HEK293 (cell line): ENCODE measurements around the gene EMP3.

Experiments used
- CTCF ChIP-seq: fragments of 450-650 bp; formaldehyde crosslinking; IDR thresholded peaks from 2 replicates; pipeline ENCODE4 v1.5.1; 2016; ENCODE audit warnings: missing biosample characterization, missing genetic modification characterization
- GLI4 ChIP-seq: fragments of 450-650 bp; formaldehyde crosslinking; IDR thresholded peaks from 2 replicates; pipeline ENCODE4 v1.5.1; 2016; ENCODE audit warnings: missing biosample characterization, missing genetic modification characterization
- KLF16 ChIP-seq: fragments of 450-650 bp; formaldehyde crosslinking; IDR thresholded peaks from 2 replicates; pipeline ENCODE4 v1.5.1; 2017; ENCODE audit warnings: missing biosample characterization, missing genetic modification characterization
- REPIN1 ChIP-seq: fragments of 450-650 bp; formaldehyde crosslinking; IDR thresholded peaks from 2 replicates; pipeline ENCODE4 v1.5.1; 2017; ENCODE audit warnings: missing biosample characterization, missing genetic modification characterization, low read depth
- SETDB1 ChIP-seq: IDR thresholded peaks from one replicate; pipeline ENCODE4 v1.6.1; 2017; ENCODE audit warnings: mild to moderate bottlenecking, low read length, moderate library complexity, mixed read lengths; ENCODE audit not compliant: insufficient read length
- ZNF114 ChIP-seq: fragments of 450-650 bp; formaldehyde crosslinking; IDR thresholded peaks from 2 replicates; pipeline ENCODE4 v1.5.0; 2017; ENCODE audit warnings: missing biosample characterization, missing genetic modification characterization
- ZNF121 ChIP-seq: fragments of 450-650 bp; formaldehyde crosslinking; IDR thresholded peaks from 2 replicates; pipeline ENCODE4 v1.5.1; 2016; ENCODE audit warnings: missing biosample characterization, missing genetic modification characterization
- ZNF148 ChIP-seq: fragments of 450-650 bp; formaldehyde crosslinking; IDR thresholded peaks from 2 replicates; pipeline ENCODE4 v1.5.0; 2017; ENCODE audit warnings: missing biosample characterization, missing genetic modification characterization, borderline replicate concordance
- ZNF274 ChIP-seq, 2 experiments: fragments of 200-500 bp in 1 of 2; fragments of 450-650 bp in 1 of 2; sonication (Bioruptor generic) in 1 of 2; formaldehyde crosslinking in 1 of 2; IDR thresholded peaks; 2 replicates each; pipeline versions ENCODE4 v1.5.1 to v1.6.1; 2014 to 2016; ENCODE audit warnings: borderline replicate concordance in 1 of 2, inconsistent platforms in 1 of 2, low read length in 1 of 2, missing biosample characterization in 1 of 2, missing genetic modification characterization in 1 of 2
- TF ChIP-seq, protein P1 (sequence below): fragments of 450-650 bp; formaldehyde crosslinking; IDR thresholded peaks from 2 replicates; pipeline ENCODE4 v1.5.1; 2016; ENCODE audit warnings: missing biosample characterization, missing genetic modification characterization
- TF ChIP-seq, protein P2 (sequence below): sonication (generic); formaldehyde crosslinking; IDR thresholded peaks from 2 replicates; pipeline ENCODE4 v1.8.1; 2022; ENCODE audit warnings: mild to moderate bottlenecking, moderate library complexity, missing genetic modification reagents
- TF ChIP-seq, protein P3 (sequence below): fragments of 450-650 bp; formaldehyde crosslinking; IDR thresholded peaks from 2 replicates; pipeline ENCODE4 v1.5.1; 2016; ENCODE audit warnings: missing biosample characterization, missing genetic modification characterization, low read depth

GRCh38 chr19:48368936-48369335, 43.6 kb downstream of the EMP3 start:
- TF ChIP-seq CTCF (tag by site-specific recombination) (no peak), GLI4 (tag by site-specific recombination) (no peak), ZNF274 (IDR thresholded peaks at IDR 0.05; ENCODE audit: low read length) (no peak), ZNF274 (tag by site-specific recombination; IDR thresholded peaks at IDR 0.05; ENCODE audit: borderline replicate concordance) (no peak), ZNF148 (tag by site-specific recombination) (no peak), ZNF121 (no peak), KLF16 (tag by site-specific recombination) (no peak), SETDB1 (no peak), ZNF114 (tag by site-specific recombination) (no peak), REPIN1 (tag by site-specific recombination) (no peak)
- TF ChIP-seq, protein P1, sequence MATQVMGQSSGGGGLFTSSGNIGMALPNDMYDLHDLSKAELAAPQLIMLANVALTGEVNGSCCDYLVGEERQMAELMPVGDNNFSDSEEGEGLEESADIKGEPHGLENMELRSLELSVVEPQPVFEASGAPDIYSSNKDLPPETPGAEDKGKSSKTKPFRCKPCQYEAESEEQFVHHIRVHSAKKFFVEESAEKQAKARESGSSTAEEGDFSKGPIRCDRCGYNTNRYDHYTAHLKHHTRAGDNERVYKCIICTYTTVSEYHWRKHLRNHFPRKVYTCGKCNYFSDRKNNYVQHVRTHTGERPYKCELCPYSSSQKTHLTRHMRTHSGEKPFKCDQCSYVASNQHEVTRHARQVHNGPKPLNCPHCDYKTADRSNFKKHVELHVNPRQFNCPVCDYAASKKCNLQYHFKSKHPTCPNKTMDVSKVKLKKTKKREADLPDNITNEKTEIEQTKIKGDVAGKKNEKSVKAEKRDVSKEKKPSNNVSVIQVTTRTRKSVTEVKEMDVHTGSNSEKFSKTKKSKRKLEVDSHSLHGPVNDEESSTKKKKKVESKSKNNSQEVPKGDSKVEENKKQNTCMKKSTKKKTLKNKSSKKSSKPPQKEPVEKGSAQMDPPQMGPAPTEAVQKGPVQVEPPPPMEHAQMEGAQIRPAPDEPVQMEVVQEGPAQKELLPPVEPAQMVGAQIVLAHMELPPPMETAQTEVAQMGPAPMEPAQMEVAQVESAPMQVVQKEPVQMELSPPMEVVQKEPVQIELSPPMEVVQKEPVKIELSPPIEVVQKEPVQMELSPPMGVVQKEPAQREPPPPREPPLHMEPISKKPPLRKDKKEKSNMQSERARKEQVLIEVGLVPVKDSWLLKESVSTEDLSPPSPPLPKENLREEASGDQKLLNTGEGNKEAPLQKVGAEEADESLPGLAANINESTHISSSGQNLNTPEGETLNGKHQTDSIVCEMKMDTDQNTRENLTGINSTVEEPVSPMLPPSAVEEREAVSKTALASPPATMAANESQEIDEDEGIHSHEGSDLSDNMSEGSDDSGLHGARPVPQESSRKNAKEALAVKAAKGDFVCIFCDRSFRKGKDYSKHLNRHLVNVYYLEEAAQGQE (tag by site-specific recombination): no peak
- TF ChIP-seq, protein P2, sequence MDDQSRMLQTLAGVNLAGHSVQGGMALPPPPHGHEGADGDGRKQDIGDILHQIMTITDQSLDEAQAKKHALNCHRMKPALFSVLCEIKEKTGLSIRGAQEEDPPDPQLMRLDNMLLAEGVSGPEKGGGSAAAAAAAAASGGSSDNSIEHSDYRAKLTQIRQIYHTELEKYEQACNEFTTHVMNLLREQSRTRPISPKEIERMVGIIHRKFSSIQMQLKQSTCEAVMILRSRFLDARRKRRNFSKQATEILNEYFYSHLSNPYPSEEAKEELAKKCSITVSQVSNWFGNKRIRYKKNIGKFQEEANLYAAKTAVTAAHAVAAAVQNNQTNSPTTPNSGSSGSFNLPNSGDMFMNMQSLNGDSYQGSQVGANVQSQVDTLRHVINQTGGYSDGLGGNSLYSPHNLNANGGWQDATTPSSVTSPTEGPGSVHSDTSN (CRISPR knock-in tag): no peak
- TF ChIP-seq, protein P3, sequence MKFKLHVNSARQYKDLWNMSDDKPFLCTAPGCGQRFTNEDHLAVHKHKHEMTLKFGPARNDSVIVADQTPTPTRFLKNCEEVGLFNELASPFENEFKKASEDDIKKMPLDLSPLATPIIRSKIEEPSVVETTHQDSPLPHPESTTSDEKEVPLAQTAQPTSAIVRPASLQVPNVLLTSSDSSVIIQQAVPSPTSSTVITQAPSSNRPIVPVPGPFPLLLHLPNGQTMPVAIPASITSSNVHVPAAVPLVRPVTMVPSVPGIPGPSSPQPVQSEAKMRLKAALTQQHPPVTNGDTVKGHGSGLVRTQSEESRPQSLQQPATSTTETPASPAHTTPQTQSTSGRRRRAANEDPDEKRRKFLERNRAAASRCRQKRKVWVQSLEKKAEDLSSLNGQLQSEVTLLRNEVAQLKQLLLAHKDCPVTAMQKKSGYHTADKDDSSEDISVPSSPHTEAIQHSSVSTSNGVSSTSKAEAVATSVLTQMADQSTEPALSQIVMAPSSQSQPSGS (tag by site-specific recombination): no peak
